Bone marrow (tissue), 2 donors: ENCODE results near the gene LIM2.
"Not testable (repeated sequence)": the region's sequence is repeated elsewhere in the genome, so short reads cannot be mapped to it uniquely, and the experiment has no call there.

Experiments
- DNase-seq, 2 donors: peaks; one replicate each; lab custom pipeline; 2025; lab: John Stamatoyannopoulos, UW

Gene LIM2

GRCh38 chr19:51387924-51388389, at the start of gene LIM2:
LIM2 (minus strand) TSS chr19:51387974; CDS start chr19:51387443, 531 bp downstream.
- DNase-seq, result no peak

- no peak for DNase-seq
Observed at GRCh38 chr19:51434456-51434855, 46.7 kb upstream of the LIM2 start.

GRCh38 chr19:51433043-51433442, 45.3 kb upstream of the LIM2 start:
- no peak for DNase-seq

GRCh38 chr19:51431124-51431523, 43.4 kb upstream of the LIM2 start:
- no peak for DNase-seq

GRCh38 chr19:51430221-51430620, 42.4 kb upstream of the LIM2 start:
- no peak for DNase-seq

- DNase-seq, result peak in 1 of 2 donors; percentile 27
Observed at GRCh38 chr19:51427201-51427600, 39.4 kb upstream of the LIM2 start.

GRCh38 chr19:51422053-51422448, 34.3 kb upstream of the LIM2 start:
- peak; percentile 69 to 80 for DNase-seq

GRCh38 chr19:51421229-51422052, 33.7 kb upstream of the LIM2 start:
- no peak for DNase-seq

GRCh38 chr19:51420511-51420910, 32.7 kb upstream of the LIM2 start:
- DNase-seq, result not testable (repeated sequence)

- DNase-seq, result no peak
Observed at GRCh38 chr19:51418707-51419106, 30.9 kb upstream of the LIM2 start.

- no peak for DNase-seq
Observed at GRCh38 chr19:51417810-51418157, 30.0 kb upstream of the LIM2 start.

- DNase-seq, result peak; percentile 49 to 78
Observed at GRCh38 chr19:51417107-51417809, 29.5 kb upstream of the LIM2 start, which contains the start of gene SIGLEC10. SIGLEC10 (minus strand) TSS chr19:51417642; CDS start chr19:51417581, 61 bp downstream.

- not testable (repeated sequence) for DNase-seq
Observed at GRCh38 chr19:51416422-51416821, 28.6 kb upstream of the LIM2 start.

- no peak for DNase-seq
Observed at GRCh38 chr19:51415187-51415586, 27.4 kb upstream of the LIM2 start.

GRCh38 chr19:51410950-51411748, 23.4 kb upstream of the LIM2 start:
- no peak for DNase-seq

- peak; percentile 57 to 65 for DNase-seq
Observed at GRCh38 chr19:51407511-51408131, 19.8 kb upstream of the LIM2 start.

- no peak for DNase-seq
Observed at GRCh38 chr19:51402117-51402516, 14.3 kb upstream of the LIM2 start.

- not testable (repeated sequence) for DNase-seq
Observed at GRCh38 chr19:51399936-51400335, 12.2 kb upstream of the LIM2 start.

- DNase-seq, result no peak
Observed at GRCh38 chr19:51399231-51399630, 11.5 kb upstream of the LIM2 start.

GRCh38 chr19:51398096-51398704, 10.4 kb upstream of the LIM2 start:
- DNase-seq, result peak in 1 of 2 donors; percentile 25

GRCh38 chr19:51397453-51397852, 9.7 kb upstream of the LIM2 start:
- DNase-seq, result not testable (repeated sequence)
